Calu3 (cell line): ENCODE results near the gene MYCBP. TPM values are rescaled to one million over a fixed set of nuclear protein-coding genes. Genes with fewer than 3 reads are reported as not detected.

Experiments used
- Bru-seq: library from RNA; stranded (reverse); fragments of 400-500 nt; gene quantifications from one replicate; lab custom pipeline; 2021; lab: Mats Ljungman, UMichigan
- BruChase-seq, 2 experiments: library from RNA; stranded (reverse); fragments of 400-500 nt; gene quantifications; one replicate each; lab custom pipeline; 2021; lab: Mats Ljungman, UMichigan
- BruUV-seq: library from RNA; stranded (reverse); fragments of 400-500 nt; replicated peaks from 2 replicates; lab custom pipeline; 2021; lab: Mats Ljungman, UMichigan
- CTCF ChIA-PET: fragments of 300-600 bp; sonication (Branson Sonifier 250); formaldehyde crosslinking; loops from one replicate; lab custom pipeline; 2022; ENCODE audit warnings: antibody characterized with exemption; lab: Charles Lee
- DNase-seq: peaks from one replicate; pipeline ENCODE4 v3.0.0; 2022
- H3K27ac Mint-ChIP-seq: one replicate; pipeline ENCODE4 v1.8.0; 2022; ENCODE audit warnings: mixed read lengths; ENCODE audit not compliant: unreplicated experiment
- H3K27me3 Mint-ChIP-seq: one replicate; pipeline ENCODE4 v1.8.0; 2022; ENCODE audit warnings: mixed read lengths; ENCODE audit not compliant: unreplicated experiment
- H3K36me3 Mint-ChIP-seq: one replicate; pipeline ENCODE4 v1.8.0; 2022; ENCODE audit warnings: mild to moderate bottlenecking, moderate library complexity, mixed read lengths; ENCODE audit not compliant: insufficient read depth, unreplicated experiment
- H3K4me1 Mint-ChIP-seq: one replicate; pipeline ENCODE4 v1.8.0; 2022; ENCODE audit warnings: mild to moderate bottlenecking, low read depth, mixed read lengths; ENCODE audit not compliant: unreplicated experiment
- H3K4me3 Mint-ChIP-seq: one replicate; pipeline ENCODE4 v1.8.0; 2022; ENCODE audit warnings: mild to moderate bottlenecking, low read depth, moderate library complexity, mixed read lengths; ENCODE audit not compliant: unreplicated experiment
- H3K9me3 Mint-ChIP-seq: one replicate; pipeline ENCODE4 v1.8.0; 2022; ENCODE audit warnings: low read depth, mixed read lengths; ENCODE audit not compliant: unreplicated experiment
- intact Hi-C: fragments of 100-400 bp; cut with micrococcal nuclease; formaldehyde crosslinking; loops from one replicate; pipeline ENCODE4 v1.10.0; 2022; ENCODE audit not compliant: unreplicated experiment
- long read RNA-seq: library from polyadenylated mRNA; stranded (forward); transcript quantifications from one replicate; pipeline ENCODE4 v2.0.0, GENCODE V29; 2022
- total RNA-seq: library from RNA; stranded (reverse); gene quantifications from 2 replicates; pipeline ENCODE4 v1.2.3, GENCODE V29; 2022
- TF ChIP-seq, protein P1 (sequence below): fragments of 200-600 bp; IDR thresholded peaks from one replicate; pipeline ENCODE4 v1.8.0; 2022; ENCODE audit warnings: antibody characterized with exemption; ENCODE audit not compliant: unreplicated experiment

MYCBP gene, protein sequence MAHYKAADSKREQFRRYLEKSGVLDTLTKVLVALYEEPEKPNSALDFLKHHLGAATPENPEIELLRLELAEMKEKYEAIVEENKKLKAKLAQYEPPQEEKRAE
- total RNA-seq (25.9 and 33.2 TPM in 2 replicates), Bru-seq, nascent RNA (percentile 74 among the genes with signal in this experiment), BruChase-seq, experiment 1, labeled RNA remaining after a 6-hour chase (percentile 96 among the genes with signal in this experiment), BruChase-seq, experiment 2, labeled RNA remaining after a 2-hour chase (percentile 91 among the genes with signal in this experiment)
- long read RNA-seq, transcript MYCBP-201 (5 exons, 2,818 nt) = major isoform, 64 of 71 reads
- long read RNA-seq, partial matches to known transcripts = 0 of 71 reads
- long read RNA-seq, other reads (novel, unspliced or antisense) = 5 of 71 reads

DNA sequence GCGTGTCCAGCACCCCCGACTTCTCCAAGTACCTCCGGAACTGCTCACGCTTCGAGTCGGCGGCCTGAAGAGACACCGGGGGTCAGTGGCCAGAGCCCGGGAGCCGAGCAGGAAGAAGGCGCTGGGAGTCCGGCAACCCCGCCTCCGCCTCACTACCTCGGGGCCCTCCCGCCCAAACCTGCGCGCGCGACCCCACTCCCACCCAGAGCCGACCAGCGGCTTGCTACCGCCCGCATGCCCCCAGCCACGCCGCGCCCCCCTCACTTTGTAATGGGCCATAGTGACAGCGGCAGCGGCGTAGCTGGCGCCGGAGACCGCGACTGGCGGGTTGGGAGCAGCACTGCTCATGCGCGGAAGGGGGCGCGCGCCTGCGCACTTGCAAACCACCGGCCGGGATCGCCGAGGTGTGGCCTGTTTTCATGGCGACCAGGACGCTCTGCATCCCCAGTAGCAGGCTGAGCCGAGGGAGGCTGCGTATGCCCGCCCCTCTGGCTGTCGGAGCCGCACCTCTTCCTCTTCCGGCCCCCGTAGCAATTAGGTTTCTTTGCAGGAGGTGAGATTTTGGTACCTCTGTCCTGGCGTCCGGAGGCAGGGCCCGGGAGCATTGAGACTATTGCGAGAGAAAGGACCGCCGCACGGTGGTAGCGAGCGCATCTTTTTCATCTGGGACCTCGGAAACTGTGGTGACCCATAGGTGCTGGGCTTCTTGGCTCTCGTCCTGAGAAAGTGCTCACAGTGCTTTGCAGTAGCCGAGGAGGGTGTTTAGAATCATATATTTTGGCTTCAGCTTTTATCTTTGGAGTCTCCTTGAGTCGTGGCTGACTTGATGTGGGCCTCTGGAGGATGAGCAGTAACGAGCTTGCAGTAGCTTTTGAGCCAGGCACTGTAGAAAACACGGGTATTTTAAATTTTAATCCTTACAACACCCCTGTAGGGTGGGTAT lies at the start of gene MYCBP:
Gene MYCBP (minus strand): TSS at position 322 of the 943 bp plus-strand sequence. CDS start 43 bp downstream, at position 279.
- no peaks in the 10 kb centered on the region for H3K9me3 Mint-ChIP-seq
- intact Hi-C loops = loop anchor here (5.0 kb wide), 2 partner anchors 119 to 219 kb away; partner anchors contain the start of gene AKIRIN1
- TF ChIP-seq, protein P1, sequence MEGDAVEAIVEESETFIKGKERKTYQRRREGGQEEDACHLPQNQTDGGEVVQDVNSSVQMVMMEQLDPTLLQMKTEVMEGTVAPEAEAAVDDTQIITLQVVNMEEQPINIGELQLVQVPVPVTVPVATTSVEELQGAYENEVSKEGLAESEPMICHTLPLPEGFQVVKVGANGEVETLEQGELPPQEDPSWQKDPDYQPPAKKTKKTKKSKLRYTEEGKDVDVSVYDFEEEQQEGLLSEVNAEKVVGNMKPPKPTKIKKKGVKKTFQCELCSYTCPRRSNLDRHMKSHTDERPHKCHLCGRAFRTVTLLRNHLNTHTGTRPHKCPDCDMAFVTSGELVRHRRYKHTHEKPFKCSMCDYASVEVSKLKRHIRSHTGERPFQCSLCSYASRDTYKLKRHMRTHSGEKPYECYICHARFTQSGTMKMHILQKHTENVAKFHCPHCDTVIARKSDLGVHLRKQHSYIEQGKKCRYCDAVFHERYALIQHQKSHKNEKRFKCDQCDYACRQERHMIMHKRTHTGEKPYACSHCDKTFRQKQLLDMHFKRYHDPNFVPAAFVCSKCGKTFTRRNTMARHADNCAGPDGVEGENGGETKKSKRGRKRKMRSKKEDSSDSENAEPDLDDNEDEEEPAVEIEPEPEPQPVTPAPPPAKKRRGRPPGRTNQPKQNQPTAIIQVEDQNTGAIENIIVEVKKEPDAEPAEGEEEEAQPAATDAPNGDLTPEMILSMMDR = no peak
- TSS peak; percentile 53 for BruUV-seq
- peak within 1 kb of the TSS; percentile 83 for H3K4me3 Mint-ChIP-seq
- peaks cover 14% of the 10 kb centered on the region for H3K4me1 Mint-ChIP-seq
- peak within 1 kb of the TSS; percentile 79 for H3K27ac Mint-ChIP-seq
- H3K36me3 Mint-ChIP-seq = peaks cover 27% of the 10 kb centered on the region
- CTCF ChIA-PET = interaction anchor here (0.9 to 1.2 kb wide), 2 partner anchors 11 to 219 kb away, joined by 3 to 4 read pairs; no protein-coding TSS in a partner anchor
- peak; percentile 97 for DNase-seq
- H3K27me3 Mint-ChIP-seq = no peaks in the 10 kb centered on the region

- no peaks in the 10 kb centered on the region for H3K9me3 Mint-ChIP-seq
- no peak overlapping the region for H3K27ac Mint-ChIP-seq
- no peak overlapping the region for H3K4me3 Mint-ChIP-seq
- TF ChIP-seq, protein P1 = no peak
- H3K4me1 Mint-ChIP-seq = no peaks in the 10 kb centered on the region
- CTCF ChIA-PET = interaction anchor here (0.6 kb wide), 2 partner anchors 116 to 200 kb away, joined by 4 to 5 read pairs; no protein-coding TSS in a partner anchor
- no TSS peak for BruUV-seq
- intact Hi-C loops = no loop called here
- H3K27me3 Mint-ChIP-seq = no peaks in the 10 kb centered on the region
- DNase-seq = no peak
- no peaks in the 10 kb centered on the region for H3K36me3 Mint-ChIP-seq
Measured at GRCh38 chr1:38919130-38919529, 46.0 kb upstream of the MYCBP start.

DNA sequence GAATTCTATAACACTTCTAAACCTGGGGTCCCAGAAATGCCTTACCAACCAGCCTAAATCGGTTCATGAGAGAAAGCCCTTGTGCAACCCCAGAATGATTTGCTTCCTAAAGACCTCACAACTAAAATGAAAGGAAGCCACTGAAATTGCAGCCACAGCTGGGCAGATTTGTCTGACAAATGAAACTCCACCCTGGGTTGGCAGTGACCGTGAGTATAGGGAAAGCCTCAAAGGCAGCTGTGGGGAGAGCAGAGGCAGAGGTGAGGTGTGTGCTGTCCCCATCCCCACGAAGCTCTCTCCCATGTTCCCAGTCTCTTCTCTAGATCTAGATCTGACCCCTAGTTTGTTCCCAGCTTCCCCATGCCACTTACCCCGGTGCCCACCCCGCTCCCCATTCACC lies 45.4 kb upstream of the MYCBP start:
- no peaks in the 10 kb centered on the region for H3K9me3 Mint-ChIP-seq
- H3K36me3 Mint-ChIP-seq = no peaks in the 10 kb centered on the region
- H3K27me3 Mint-ChIP-seq = no peaks in the 10 kb centered on the region
- intact Hi-C loops = no loop called here
- H3K27ac Mint-ChIP-seq = no peak overlapping the region
- BruUV-seq = no TSS peak
- CTCF ChIA-PET = interaction anchor here (0.6 kb wide), 2 partner anchors 117 to 201 kb away, joined by 4 to 5 read pairs; no protein-coding TSS in a partner anchor
- H3K4me3 Mint-ChIP-seq = no peak overlapping the region
- DNase-seq = no peak
- TF ChIP-seq, protein P1 = no peak
- H3K4me1 Mint-ChIP-seq = no peaks in the 10 kb centered on the region

DNA sequence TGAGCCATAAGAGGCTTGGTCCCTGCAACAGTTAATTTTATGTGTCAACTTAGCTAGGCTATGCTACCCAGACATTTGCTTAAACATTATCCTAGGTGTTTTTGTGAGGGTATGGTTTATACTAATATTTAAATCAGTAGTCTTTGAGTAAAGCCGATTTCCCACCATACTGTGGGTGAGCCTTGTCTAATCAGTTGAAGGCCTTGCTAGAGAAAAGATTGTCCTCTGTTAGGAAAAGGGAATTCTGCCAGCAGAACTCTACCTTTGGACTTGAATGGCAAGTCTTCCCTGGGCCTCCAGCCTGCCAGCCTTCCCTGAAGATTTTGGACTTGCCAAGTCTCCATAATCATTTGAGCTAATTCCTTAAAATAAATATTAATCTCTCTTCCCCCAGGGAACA lies 44.6 kb upstream of the MYCBP start:
- no peaks in the 10 kb centered on the region for H3K4me1 Mint-ChIP-seq
- no peaks in the 10 kb centered on the region for H3K9me3 Mint-ChIP-seq
- TF ChIP-seq, protein P1 = no peak
- no peak for DNase-seq
- no peaks in the 10 kb centered on the region for H3K36me3 Mint-ChIP-seq
- intact Hi-C loops = no loop called here
- BruUV-seq = no TSS peak
- no peak overlapping the region for H3K27ac Mint-ChIP-seq
- H3K4me3 Mint-ChIP-seq = no peak overlapping the region
- H3K27me3 Mint-ChIP-seq = no peaks in the 10 kb centered on the region
- CTCF ChIA-PET = no interaction called here
